ENCODE data around the gene TMC1. TPM values are rescaled to one million over a fixed set of nuclear protein-coding genes. Genes with fewer than 3 reads are reported as not detected.

Gene TMC1
- total and polyA plus RNA-seq, 7 donors: 0.05 to 2.6 (median 0.21) TPM; not detected in 3

DNA sequence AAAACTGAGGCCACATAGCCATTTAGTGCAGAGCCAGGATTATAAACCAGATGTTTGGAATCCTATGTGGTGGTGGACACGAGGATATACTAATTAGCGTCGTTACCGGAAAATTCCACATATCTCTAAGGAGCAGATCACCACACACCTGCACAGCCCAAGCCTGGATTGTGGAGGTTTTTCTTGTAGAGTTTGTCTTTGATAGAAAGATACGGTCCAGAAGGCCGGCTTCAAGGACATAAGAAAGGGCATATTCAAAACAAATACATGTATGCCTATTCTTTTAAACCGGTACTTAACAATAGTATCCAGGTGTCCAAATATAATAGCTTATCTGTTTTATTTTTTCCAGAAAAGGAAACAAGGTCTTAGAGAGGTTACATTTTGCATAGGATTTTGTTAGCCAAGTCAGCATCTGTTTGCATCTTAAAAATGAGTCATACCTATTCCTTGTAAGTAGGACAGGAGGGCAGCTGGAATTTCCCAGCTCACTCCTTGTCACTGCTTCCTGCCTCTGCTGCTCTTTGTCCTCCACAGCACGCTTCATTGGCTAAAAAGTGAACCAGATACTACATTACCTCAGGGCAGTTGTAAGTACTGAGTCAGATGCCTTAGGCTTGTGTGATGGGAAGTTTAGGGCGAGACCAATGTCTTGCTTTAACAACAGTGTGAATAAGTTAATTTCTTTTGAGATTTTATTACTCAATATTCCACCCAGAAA is 3.6 kb downstream of the TMC1 start:
- no peak for TF ChIP-seq CTCF (IDR thresholded peaks at IDR 0.05)
- Histone ChIP-seq H3K4me1 (peaks cover 16% of the 10 kb centered on the region), H3K4me3 (no peak overlapping the region), H3K27me3 (ENCODE audit: insufficient read depth in 3 of 3, low read length in 2 of 3) (no peaks in the 10 kb centered on the region), H3K27ac (peak overlapping the region; percentile 67), H3K36me3 (ENCODE audit: insufficient read depth in 1 of 2, low read depth in 1 of 2) (no peaks in the 10 kb centered on the region), H3K9me3 (no peaks in the 10 kb centered on the region)
- 76 to 81% (median 77%) methylated on average over 9 of the region's 9 CpGs for WGBS, 3 donors
- intact Hi-C loops (cut with DNase I): loop anchor here in 1 of 2 donors (5.0 kb wide), 2 partner anchors 52 to 158 kb away; partner anchors contain the start of gene ZFAND5
- ATAC-seq: peak; percentile 15 to 83 (median 70)
- no peak for DNase-seq

- Histone ChIP-seq H3K27me3 (ENCODE audit: insufficient read depth in 3 of 3, low read length in 2 of 3) (no peaks in the 10 kb centered on the region), H3K9me3 (peaks cover 8% of the 10 kb centered on the region), H3K27ac (peak overlapping the region; percentile 67), H3K4me3 (peak overlapping the region; percentile 52), H3K4me1 (peaks cover 16% of the 10 kb centered on the region), H3K36me3 (ENCODE audit: insufficient read depth in 1 of 2, low read depth in 1 of 2) (no peaks in the 10 kb centered on the region)
- TF ChIP-seq CTCF (IDR thresholded peaks at IDR 0.05): no peak
- ATAC-seq (peak; percentile 94 to 99 (median 96)), DNase-seq (peak; percentile 74 to 83)
- intact Hi-C loops (cut with DNase I): loop anchor here in 1 of 2 donors (5.0 kb wide), 2 partner anchors 50 to 160 kb away; partner anchors contain the start of gene ZFAND5
- 14 to 21% (median 15%) methylated on average over 19 of the region's 19 CpGs for WGBS, 3 donors
Observed at GRCh38 chr9:72526901-72527800, 5.7 kb downstream of the TMC1 start.

- no peak for TF ChIP-seq CTCF (IDR thresholded peaks at IDR 0.05)
- DNase-seq (no peak), ATAC-seq (no peak)
- Histone ChIP-seq H3K4me3 (peak overlapping the region; percentile 52), H3K27me3 (ENCODE audit: insufficient read depth in 3 of 3, low read length in 2 of 3) (no peaks in the 10 kb centered on the region), H3K36me3 (ENCODE audit: insufficient read depth in 1 of 2, low read depth in 1 of 2) (no peaks in the 10 kb centered on the region), H3K4me1 (peaks cover 16% of the 10 kb centered on the region), H3K27ac (peak overlapping the region; percentile 67), H3K9me3 (peaks cover 8% of the 10 kb centered on the region)
- intact Hi-C loops (cut with DNase I): loop anchor here in 1 of 2 donors (5.0 kb wide), 2 partner anchors 50 to 160 kb away; partner anchors contain the start of gene ZFAND5
- WGBS, 3 donors: 27 to 31% (median 30%) methylated on average over 5 of the region's 5 CpGs
Observed at GRCh38 chr9:72527801-72528195, 6.4 kb downstream of the TMC1 start.

DNA sequence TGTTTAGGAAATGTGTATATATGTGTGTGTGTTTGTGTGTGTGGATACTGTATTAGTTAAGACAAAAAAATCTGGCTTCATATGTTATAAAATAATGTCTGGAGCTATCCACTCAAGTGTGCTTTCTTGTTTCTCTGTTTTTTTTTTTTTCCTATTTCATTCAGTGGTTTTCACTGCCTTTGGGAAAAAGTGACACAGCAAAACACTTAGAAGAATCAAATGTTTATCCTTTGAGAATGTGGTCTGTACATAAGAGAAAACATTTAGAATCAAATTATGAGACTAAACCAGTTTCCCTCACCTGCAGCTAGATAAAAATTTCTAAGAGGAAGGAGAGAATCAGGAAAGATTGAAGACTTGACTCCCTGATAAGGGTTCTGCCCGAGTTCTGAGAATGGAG is 8.1 kb downstream of the TMC1 start:
- peaks cover 16% of the 10 kb centered on the region for H3K4me1 ChIP-seq
- TF ChIP-seq CTCF (IDR thresholded peaks at IDR 0.05): no peak

More for the DNA sequence above, 8.1 kb downstream of the TMC1 start:
- WGBS, 3 donors: 62 to 72% (median 68%) methylated on average over 1 of the region's 1 CpG
- no peak overlapping the region for H3K4me3 ChIP-seq
- ATAC-seq: no peak
- no peaks in the 10 kb centered on the region for H3K27me3 ChIP-seq (ENCODE audit: insufficient read depth in 3 of 3, low read length in 2 of 3)
- H3K9me3 ChIP-seq: peaks cover 8% of the 10 kb centered on the region
- H3K27ac ChIP-seq: no peak overlapping the region
- intact Hi-C loops (cut with DNase I): loop anchor here in 1 of 2 donors (5.0 kb wide), 2 partner anchors 48 to 162 kb away; partner anchors contain the start of gene ZFAND5
- no peak for DNase-seq
- H3K36me3 ChIP-seq (ENCODE audit: insufficient read depth in 1 of 2, low read depth in 1 of 2): no peaks in the 10 kb centered on the region
